IMR-90 (cell line): ENCODE data around the gene TMEM208.

ENCODE experiments used
- CEBPB ChIP-seq: IDR thresholded peaks from 2 replicates; pipeline ENCODE4 v1.6.1; 2012; ENCODE audit warnings: low read depth, low read length, improper control_type of control experiment
- CTCF ChIP-seq: conservative IDR thresholded peaks from 2 replicates; pipeline ENCODE4 v1.5.1; 2012; ENCODE audit warnings: mild to moderate bottlenecking, low read depth, low read length, improper control_type of control experiment
- ELK1 ChIP-seq: fragments of 150-350 bp; IDR thresholded peaks from 2 replicates; pipeline ENCODE4 v1.6.1; 2016; ENCODE audit warnings: low read depth, mild to moderate bottlenecking, low read length, moderate library complexity, borderline replicate concordance
- FOS ChIP-seq: fragments of 150-350 bp; IDR thresholded peaks from 2 replicates; pipeline ENCODE4 v1.6.1; 2016; ENCODE audit warnings: low read depth, low read length
- MAFK ChIP-seq: IDR thresholded peaks from 2 replicates; pipeline ENCODE4 v1.6.1; 2012; ENCODE audit warnings: low read depth, low read length, improper control_type of control experiment
- MXI1 ChIP-seq: IDR thresholded peaks from 2 replicates; pipeline ENCODE4 v1.6.1; 2012; ENCODE audit warnings: low read depth, mild to moderate bottlenecking, low read length, moderate library complexity, borderline replicate concordance
- POLR2A ChIP-seq: IDR thresholded peaks from 2 replicates; pipeline ENCODE4 v1.6.1; 2012; ENCODE audit warnings: mild to moderate bottlenecking, low read depth, low read length
- RAD21 ChIP-seq: IDR thresholded peaks from 2 replicates; pipeline ENCODE4 v1.6.1; 2012; ENCODE audit warnings: low read length, improper control_type of control experiment

- TF ChIP-seq FOS (no peak), CTCF (no peak), POLR2A (no peak), CEBPB (no peak), RAD21 (no peak), MXI1 (no peak), ELK1 (no peak), MAFK (no peak)
These were observed 22.9 kb upstream of the TMEM208 start for GRCh38 chr16:67204076-67204475.
